Fibroblast of lung (primary cell): ENCODE results near the gene PRODH2. TPM values are rescaled to one million over a fixed set of nuclear protein-coding genes. Genes with fewer than 3 reads are reported as not detected.
A peak's percentile ranks its signal among the peaks of the same experiment; 100 is the strongest.

ENCODE experiments used
- DNase-seq, 2 donors: peaks; one replicate each; pipeline versions ENCODE4 v3.0.0 to v3.0.0-alpha.2; 2010; ENCODE audit warnings: low read depth in 2 of 2
- H2AFZ ChIP-seq: 2 replicates; pipeline ENCODE4 v1.5.1; 2012; ENCODE audit warnings: low read length, control low read depth, inconsistent platforms
- H3K27ac ChIP-seq: 2 replicates; pipeline ENCODE4 v1.5.1; 2011; ENCODE audit warnings: low read length, control low read depth; ENCODE audit not compliant: insufficient read depth
- H3K27me3 ChIP-seq: 2 replicates; pipeline ENCODE4 v1.5.1; 2011; ENCODE audit warnings: mild to moderate bottlenecking, low read length; ENCODE audit not compliant: control insufficient read depth, insufficient read depth
- H3K36me3 ChIP-seq: 2 replicates; pipeline ENCODE4 v1.5.1; 2011; ENCODE audit warnings: low read length; ENCODE audit not compliant: control insufficient read depth, insufficient read depth
- H3K4me1 ChIP-seq: 2 replicates; pipeline ENCODE4 v1.5.1; 2011; ENCODE audit warnings: low read length; ENCODE audit not compliant: control insufficient read depth, insufficient read depth; ENCODE audit errors: extremely low read depth
- H3K4me2 ChIP-seq: 2 replicates; pipeline ENCODE4 v1.5.1; 2011; ENCODE audit warnings: low read length, control low read depth; ENCODE audit not compliant: insufficient read depth; ENCODE audit errors: extremely low read depth
- H3K4me3 ChIP-seq, 4 experiments: fragments of 200-600 bp in 1 of 4; sonication (generic) in 1 of 4; replicated peaks in 1 of 4; 2 replicates each; pipeline ENCODE4 v1.5.1; 2011 to 2016; ENCODE audit warnings: low read length in 4 of 4, low read depth in 3 of 4, mild to moderate bottlenecking in 3 of 4, control low read depth in 2 of 4, inconsistent platforms in 1 of 4, mixed read lengths in 1 of 4; ENCODE audit not compliant: insufficient read depth in 1 of 4; ENCODE audit errors: control extremely low read depth in 1 of 4
- H3K79me2 ChIP-seq: 2 replicates; pipeline ENCODE4 v1.5.1; 2012; ENCODE audit warnings: mild to moderate bottlenecking, low read length, inconsistent platforms; ENCODE audit not compliant: control insufficient read depth, insufficient read depth
- H3K9ac ChIP-seq: 2 replicates; pipeline ENCODE4 v1.5.1; 2011; ENCODE audit warnings: mild to moderate bottlenecking, low read length, control low read depth; ENCODE audit not compliant: insufficient read depth
- H3K9me3 ChIP-seq: 2 replicates; pipeline ENCODE4 v1.5.1; 2012; ENCODE audit warnings: low read depth, low read length; ENCODE audit not compliant: control insufficient read depth, insufficient read depth
- H4K20me1 ChIP-seq: 2 replicates; pipeline ENCODE4 v1.5.1; 2011; ENCODE audit warnings: low read length; ENCODE audit not compliant: control insufficient read depth, insufficient read depth; ENCODE audit errors: extremely low read depth
- EZH2 ChIP-seq: IDR thresholded peaks from 2 replicates; pipeline ENCODE4 v1.5.1; 2012; ENCODE audit warnings: low read length, control low read depth, mild to moderate bottlenecking; ENCODE audit errors: missing control alignments
- polyA plus RNA-seq, 2 donors: library from polyadenylated mRNA; depleted of rRNA in 1 of 2; stranded (reverse) in 1 of 2; unstranded in 1 of 2; fragments of >200 nt; gene quantifications; 2 replicates each; pipeline ENCODE4 v1.2.1, GENCODE V29; 2011 to 2012; ENCODE audit warnings: missing spikeins in 1 of 2
- total RNA-seq: library from RNA; depleted of rRNA; stranded (reverse); fragments of >200 nt; gene quantifications from 2 replicates; pipeline ENCODE4 v1.2.1, GENCODE V29; 2014
- TF ChIP-seq, protein P1 (sequence below), 2 donors: IDR thresholded peaks in 1 of 2; conservative IDR thresholded peaks in 1 of 2; 1 replicate in 1 of 2; 2 replicates in 1 of 2; pipeline ENCODE4 v1.5.1; 2011 to 2012; ENCODE audit warnings: low read length in 2 of 2, control low read depth in 1 of 2, inconsistent platforms in 1 of 2, low read depth in 1 of 2, mild to moderate bottlenecking in 1 of 2

Gene PRODH2
- total and polyA plus RNA-seq, 2 donors (not counting 1 experiment from before 2014, with no cell fraction given) = not detected

DNA sequence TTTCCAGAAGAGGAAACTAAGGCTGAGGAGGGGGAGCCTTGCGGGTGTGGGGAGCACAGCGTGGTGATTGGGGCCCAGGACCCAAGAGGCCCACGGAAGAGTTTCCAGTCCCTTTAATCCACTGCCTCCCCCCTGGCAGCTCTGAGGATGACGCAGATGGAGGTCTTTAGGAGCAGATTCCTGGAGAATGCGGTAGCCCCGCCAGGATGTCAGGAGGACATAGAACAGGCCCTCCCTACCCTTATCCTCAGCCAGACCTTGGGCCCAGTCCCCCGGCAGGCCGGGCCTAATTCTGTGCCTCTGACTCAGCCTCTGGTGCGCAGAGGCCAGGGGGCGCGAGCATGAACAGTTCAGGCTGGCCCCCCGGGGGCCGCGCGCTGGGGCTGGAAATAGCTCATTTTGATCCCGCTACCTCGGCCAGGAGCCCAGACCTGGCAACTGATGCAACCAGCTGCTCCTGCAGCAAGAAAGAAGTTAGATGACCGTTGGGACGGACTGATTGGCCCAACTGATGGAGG, 55.4 kb downstream of the PRODH2 start:
- peak overlapping the region in 3 of 4 experiments; percentile 73 to 87 (median 83) for H3K4me3 ChIP-seq
- no peaks in the 10 kb centered on the region for H3K9me3 ChIP-seq
- H3K9ac ChIP-seq = peak overlapping the region; percentile 94
- TF ChIP-seq EZH2 = no peak
- TF ChIP-seq, protein P1, sequence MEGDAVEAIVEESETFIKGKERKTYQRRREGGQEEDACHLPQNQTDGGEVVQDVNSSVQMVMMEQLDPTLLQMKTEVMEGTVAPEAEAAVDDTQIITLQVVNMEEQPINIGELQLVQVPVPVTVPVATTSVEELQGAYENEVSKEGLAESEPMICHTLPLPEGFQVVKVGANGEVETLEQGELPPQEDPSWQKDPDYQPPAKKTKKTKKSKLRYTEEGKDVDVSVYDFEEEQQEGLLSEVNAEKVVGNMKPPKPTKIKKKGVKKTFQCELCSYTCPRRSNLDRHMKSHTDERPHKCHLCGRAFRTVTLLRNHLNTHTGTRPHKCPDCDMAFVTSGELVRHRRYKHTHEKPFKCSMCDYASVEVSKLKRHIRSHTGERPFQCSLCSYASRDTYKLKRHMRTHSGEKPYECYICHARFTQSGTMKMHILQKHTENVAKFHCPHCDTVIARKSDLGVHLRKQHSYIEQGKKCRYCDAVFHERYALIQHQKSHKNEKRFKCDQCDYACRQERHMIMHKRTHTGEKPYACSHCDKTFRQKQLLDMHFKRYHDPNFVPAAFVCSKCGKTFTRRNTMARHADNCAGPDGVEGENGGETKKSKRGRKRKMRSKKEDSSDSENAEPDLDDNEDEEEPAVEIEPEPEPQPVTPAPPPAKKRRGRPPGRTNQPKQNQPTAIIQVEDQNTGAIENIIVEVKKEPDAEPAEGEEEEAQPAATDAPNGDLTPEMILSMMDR (conservative IDR thresholded peaks at IDR 0.05 in 1 of 2, IDR thresholded peaks at IDR 0.05 in 1 of 2; ENCODE audit: low read depth in 1 of 2, low read length in 2 of 2) = no peak
- no peaks in the 10 kb centered on the region for H4K20me1 ChIP-seq
- no peaks in the 10 kb centered on the region for H3K27me3 ChIP-seq
- peak; percentile 96 to 98 for DNase-seq
- H3K79me2 ChIP-seq = peaks cover 23% of the 10 kb centered on the region
- H3K4me2 ChIP-seq = peak overlapping the region; percentile 76
- H3K27ac ChIP-seq = peak overlapping the region; percentile 99
- H3K36me3 ChIP-seq = peaks cover 30% of the 10 kb centered on the region
- H2AFZ ChIP-seq = no peak overlapping the region
- H3K4me1 ChIP-seq = peaks cover 17% of the 10 kb centered on the region

DNA sequence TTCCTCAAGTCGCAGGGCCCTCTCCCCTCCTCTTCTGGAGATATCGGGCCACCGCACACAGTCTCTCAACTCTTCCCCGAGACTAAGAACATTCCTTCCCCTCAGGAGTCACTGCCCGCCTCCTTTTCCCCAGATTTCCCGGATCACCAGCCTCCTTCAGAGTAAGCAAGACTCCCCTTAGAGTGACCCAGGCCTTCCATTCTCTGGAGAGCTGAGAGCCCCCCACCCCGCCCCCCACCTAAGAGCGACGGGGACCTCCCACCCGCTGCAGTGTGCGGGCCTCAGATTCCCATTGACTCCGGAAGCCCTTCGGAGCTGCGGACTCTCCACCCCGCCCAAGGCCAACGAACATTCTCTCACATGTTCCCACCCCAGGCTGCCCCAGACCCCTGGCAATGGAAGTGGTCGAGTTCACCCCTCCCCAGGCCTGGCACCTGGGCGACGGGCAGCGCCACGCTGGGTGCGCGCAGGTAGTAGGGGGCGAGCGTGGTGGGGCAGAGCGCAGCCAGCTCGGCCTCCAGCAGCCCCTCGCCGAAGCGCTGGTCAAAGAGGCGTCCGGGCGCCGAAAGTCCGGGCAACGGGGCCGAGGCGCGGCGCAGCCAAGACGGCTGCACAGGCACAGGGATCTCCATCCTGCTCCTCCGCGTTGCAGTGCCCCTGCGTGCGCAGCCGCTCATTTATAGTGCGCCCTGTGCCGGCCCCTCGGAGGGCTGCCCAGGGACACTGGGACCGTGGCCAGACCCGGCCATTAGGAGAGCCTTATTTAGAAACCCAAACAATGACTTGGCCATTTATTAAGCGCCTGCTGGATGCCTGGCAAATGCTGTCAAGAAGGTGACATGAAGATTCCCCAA, 56.0 kb downstream of the PRODH2 start, which contains the start of gene HSPB6:
HSPB6 (minus strand) TSS at position 653 of the 854 bp plus-strand sequence; CDS start at position 632, 21 bp downstream.
- Histone ChIP-seq H2AFZ (no peak within 1 kb of the TSS), H3K27ac (peak within 1 kb of the TSS; percentile 99), H3K4me3 (peak within 1 kb of the TSS; percentile 69 to 98 (median 80)), H3K9me3 (no peaks in the 10 kb centered on the region), H3K4me2 (peak within 1 kb of the TSS; percentile 91), H3K79me2 (peaks cover 23% of the 10 kb centered on the region), H3K27me3 (no peaks in the 10 kb centered on the region), H4K20me1 (no peaks in the 10 kb centered on the region), H3K36me3 (peaks cover 29% of the 10 kb centered on the region), H3K9ac (peak within 1 kb of the TSS; percentile 94), H3K4me1 (peaks cover 17% of the 10 kb centered on the region)
- TF ChIP-seq EZH2 = no peak
- TF ChIP-seq, protein P1 (conservative IDR thresholded peaks at IDR 0.05 in 1 of 2, IDR thresholded peaks at IDR 0.05 in 1 of 2; ENCODE audit: low read depth in 1 of 2, low read length in 2 of 2) = no peak
- DNase-seq = peak; percentile 71 to 91
